ENCODE data around the gene IRX6. TPM values are rescaled to one million over a fixed set of nuclear protein-coding genes. Genes with fewer than 3 reads are reported as not detected.
A peak's percentile ranks its signal among the peaks of the same experiment; 100 is the strongest.

The IRX6 gene
- total and polyA plus RNA-seq, 2 donors (not counting 1 experiment from before 2014, with no cell fraction given), result not detected

DNA sequence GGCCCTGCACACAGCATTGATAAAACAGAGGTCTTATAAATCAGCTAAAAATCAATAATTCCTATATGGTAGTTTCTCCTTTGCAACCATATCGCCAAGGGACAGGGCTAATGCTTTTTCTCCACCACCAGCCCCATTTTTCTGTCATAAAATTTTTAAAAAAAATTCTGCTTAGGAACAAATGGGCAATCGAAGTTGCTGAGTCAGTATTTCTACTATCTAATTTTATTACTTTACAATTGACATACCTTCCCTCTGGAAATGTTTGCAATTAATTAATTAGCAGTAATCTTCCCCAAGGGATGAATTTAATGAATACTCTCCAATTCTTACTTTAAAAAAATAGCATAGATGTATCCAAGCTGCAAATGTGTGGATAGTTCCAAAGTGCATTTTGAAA is 1.7 kb upstream of the IRX6 start:
- Histone ChIP-seq H3K9me3 (ENCODE audit: control insufficient read depth, insufficient read depth, low read depth, low read length) (no peaks in the 10 kb centered on the region), H3K27me3 (ENCODE audit: control insufficient read depth, insufficient read depth, low read length) (no peaks in the 10 kb centered on the region), H3K79me2 (ENCODE audit: control insufficient read depth, insufficient read depth, low read length) (no peaks in the 10 kb centered on the region), H3K27ac (ENCODE audit: insufficient read depth, low read length) (no peak overlapping the region), H3K9ac (ENCODE audit: insufficient read depth, low read length) (no peak overlapping the region), H2AFZ (ENCODE audit: low read length) (no peak overlapping the region), H4K20me1 (ENCODE audit: control insufficient read depth, extremely low read depth, insufficient read depth, low read length) (no peaks in the 10 kb centered on the region), H3K4me1 (ENCODE audit: control insufficient read depth, extremely low read depth, insufficient read depth, low read length) (no peaks in the 10 kb centered on the region), H3K4me3 (replicated peaks in 1 of 4; ENCODE audit: control extremely low read depth in 1 of 4, insufficient read depth in 1 of 4, low read depth in 3 of 4, low read length in 4 of 4) (no peak overlapping the region), H3K4me2 (ENCODE audit: extremely low read depth, insufficient read depth, low read length) (no peak overlapping the region), H3K36me3 (ENCODE audit: control insufficient read depth, insufficient read depth, low read length) (no peaks in the 10 kb centered on the region)
- TF ChIP-seq EZH2 (IDR thresholded peaks at IDR 0.05; ENCODE audit: low read length, missing control alignments), result no peak
- TF ChIP-seq, protein P1, sequence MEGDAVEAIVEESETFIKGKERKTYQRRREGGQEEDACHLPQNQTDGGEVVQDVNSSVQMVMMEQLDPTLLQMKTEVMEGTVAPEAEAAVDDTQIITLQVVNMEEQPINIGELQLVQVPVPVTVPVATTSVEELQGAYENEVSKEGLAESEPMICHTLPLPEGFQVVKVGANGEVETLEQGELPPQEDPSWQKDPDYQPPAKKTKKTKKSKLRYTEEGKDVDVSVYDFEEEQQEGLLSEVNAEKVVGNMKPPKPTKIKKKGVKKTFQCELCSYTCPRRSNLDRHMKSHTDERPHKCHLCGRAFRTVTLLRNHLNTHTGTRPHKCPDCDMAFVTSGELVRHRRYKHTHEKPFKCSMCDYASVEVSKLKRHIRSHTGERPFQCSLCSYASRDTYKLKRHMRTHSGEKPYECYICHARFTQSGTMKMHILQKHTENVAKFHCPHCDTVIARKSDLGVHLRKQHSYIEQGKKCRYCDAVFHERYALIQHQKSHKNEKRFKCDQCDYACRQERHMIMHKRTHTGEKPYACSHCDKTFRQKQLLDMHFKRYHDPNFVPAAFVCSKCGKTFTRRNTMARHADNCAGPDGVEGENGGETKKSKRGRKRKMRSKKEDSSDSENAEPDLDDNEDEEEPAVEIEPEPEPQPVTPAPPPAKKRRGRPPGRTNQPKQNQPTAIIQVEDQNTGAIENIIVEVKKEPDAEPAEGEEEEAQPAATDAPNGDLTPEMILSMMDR (conservative IDR thresholded peaks at IDR 0.05 in 1 of 2, IDR thresholded peaks at IDR 0.05 in 1 of 2; ENCODE audit: low read depth in 1 of 2, low read length in 2 of 2), result no peak
- no peak for DNase-seq (ENCODE audit: low read depth in 2 of 2)

DNA sequence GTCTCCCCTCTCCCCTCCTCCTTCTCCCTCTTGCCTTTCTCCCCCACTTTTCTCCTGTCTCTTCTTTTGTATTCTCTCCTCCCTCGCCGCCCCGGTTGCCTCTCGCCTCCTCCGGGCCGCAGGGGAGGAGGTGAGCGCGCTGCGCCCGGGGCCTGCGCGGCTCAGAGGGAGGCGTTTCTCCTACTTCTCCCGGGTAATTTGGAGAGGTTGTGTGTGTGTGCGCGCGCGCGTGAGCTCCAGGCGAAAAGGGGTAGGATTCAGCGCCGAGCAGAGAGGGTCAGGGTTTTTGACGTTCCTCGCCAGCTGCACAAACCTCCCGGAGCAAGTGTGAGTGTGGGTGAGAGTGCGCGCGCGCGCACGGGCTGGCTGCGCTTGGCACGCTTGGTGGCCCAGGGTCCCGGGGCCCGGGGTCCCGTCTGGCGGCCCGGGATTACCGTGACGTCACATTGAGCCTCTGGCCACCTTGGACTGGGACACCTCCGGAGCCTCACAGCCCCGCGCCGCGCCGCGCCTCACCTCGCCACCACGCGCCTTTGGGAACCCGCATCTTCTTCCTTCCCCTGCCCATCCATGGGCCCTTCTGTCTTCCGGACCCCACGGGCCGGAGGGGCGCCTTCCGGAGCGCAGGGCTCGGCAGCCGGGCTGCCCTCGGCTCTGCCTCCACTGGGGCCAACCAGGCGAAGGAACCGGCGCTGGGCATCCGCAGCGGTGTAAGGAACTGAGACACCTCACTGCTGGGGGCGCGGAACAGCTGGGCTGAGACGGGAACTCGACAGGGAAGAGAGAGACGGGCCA is 479 bp downstream of the IRX6 start:
- Histone ChIP-seq H3K9ac (ENCODE audit: insufficient read depth, low read length) (no peak overlapping the region), H4K20me1 (ENCODE audit: control insufficient read depth, extremely low read depth, insufficient read depth, low read length) (no peaks in the 10 kb centered on the region), H3K27ac (ENCODE audit: insufficient read depth, low read length) (no peak overlapping the region), H3K79me2 (ENCODE audit: control insufficient read depth, insufficient read depth, low read length) (no peaks in the 10 kb centered on the region), H3K27me3 (ENCODE audit: control insufficient read depth, insufficient read depth, low read length) (peaks cover 7% of the 10 kb centered on the region), H3K4me2 (ENCODE audit: extremely low read depth, insufficient read depth, low read length) (no peak overlapping the region), H2AFZ (ENCODE audit: low read length) (no peak overlapping the region), H3K4me1 (ENCODE audit: control insufficient read depth, extremely low read depth, insufficient read depth, low read length) (no peaks in the 10 kb centered on the region), H3K9me3 (ENCODE audit: control insufficient read depth, insufficient read depth, low read depth, low read length) (no peaks in the 10 kb centered on the region), H3K4me3 (replicated peaks in 1 of 4; ENCODE audit: control extremely low read depth in 1 of 4, insufficient read depth in 1 of 4, low read depth in 3 of 4, low read length in 4 of 4) (no peak overlapping the region), H3K36me3 (ENCODE audit: control insufficient read depth, insufficient read depth, low read length) (no peaks in the 10 kb centered on the region)
- TF ChIP-seq EZH2 (IDR thresholded peaks at IDR 0.05; ENCODE audit: low read length, missing control alignments), result no peak
- TF ChIP-seq, protein P1 (conservative IDR thresholded peaks at IDR 0.05 in 1 of 2, IDR thresholded peaks at IDR 0.05 in 1 of 2; ENCODE audit: low read depth in 1 of 2, low read length in 2 of 2), result no peak
- DNase-seq (ENCODE audit: low read depth in 2 of 2), result peak in 1 of 2 donors; percentile 1

DNA sequence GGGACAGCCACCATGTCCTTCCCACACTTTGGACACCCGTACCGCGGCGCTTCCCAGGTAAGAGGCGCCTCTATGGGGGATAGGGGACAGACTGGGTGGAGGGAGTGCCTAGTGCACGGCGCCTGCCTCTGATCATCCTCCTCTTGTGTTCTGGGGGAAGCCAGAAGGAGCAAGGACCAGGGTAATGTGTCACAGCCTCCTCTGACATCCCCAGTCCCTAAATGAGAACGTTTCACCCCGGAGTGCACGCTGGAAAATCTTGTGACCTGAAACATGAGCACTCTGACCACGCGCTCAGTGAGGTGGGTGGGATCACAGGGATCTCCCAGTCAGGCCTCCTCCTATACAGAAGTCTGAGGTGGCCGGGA is 1.1 kb downstream of the IRX6 start:
- Histone ChIP-seq H3K4me1 (ENCODE audit: control insufficient read depth, extremely low read depth, insufficient read depth, low read length) (no peaks in the 10 kb centered on the region), H3K4me2 (ENCODE audit: extremely low read depth, insufficient read depth, low read length) (no peak overlapping the region), H3K36me3 (ENCODE audit: control insufficient read depth, insufficient read depth, low read length) (no peaks in the 10 kb centered on the region), H3K27ac (ENCODE audit: insufficient read depth, low read length) (no peak overlapping the region), H3K9ac (ENCODE audit: insufficient read depth, low read length) (no peak overlapping the region), H3K4me3 (replicated peaks in 1 of 4; ENCODE audit: control extremely low read depth in 1 of 4, insufficient read depth in 1 of 4, low read depth in 3 of 4, low read length in 4 of 4) (no peak overlapping the region), H3K9me3 (ENCODE audit: control insufficient read depth, insufficient read depth, low read depth, low read length) (no peaks in the 10 kb centered on the region), H3K27me3 (ENCODE audit: control insufficient read depth, insufficient read depth, low read length) (peaks cover 9% of the 10 kb centered on the region), H2AFZ (ENCODE audit: low read length) (no peak overlapping the region), H3K79me2 (ENCODE audit: control insufficient read depth, insufficient read depth, low read length) (no peaks in the 10 kb centered on the region), H4K20me1 (ENCODE audit: control insufficient read depth, extremely low read depth, insufficient read depth, low read length) (no peaks in the 10 kb centered on the region)
- TF ChIP-seq, protein P1 (conservative IDR thresholded peaks at IDR 0.05 in 1 of 2, IDR thresholded peaks at IDR 0.05 in 1 of 2; ENCODE audit: low read depth in 1 of 2, low read length in 2 of 2), result no peak
- TF ChIP-seq EZH2 (IDR thresholded peaks at IDR 0.05; ENCODE audit: low read length, missing control alignments), result no peak
- no peak for DNase-seq (ENCODE audit: low read depth in 2 of 2)
